GM21717 (cell line): ENCODE data around the gene SPTBN1.

Source experiments
- ATAC-seq: cut with Tn5 transposase; IDR thresholded peaks from one replicate; pipeline ENCODE4 v1.9.1; 2021; ENCODE audit warnings: mild to moderate bottlenecking, moderate library complexity; ENCODE audit not compliant: unreplicated experiment

Gene SPTBN1

DNA sequence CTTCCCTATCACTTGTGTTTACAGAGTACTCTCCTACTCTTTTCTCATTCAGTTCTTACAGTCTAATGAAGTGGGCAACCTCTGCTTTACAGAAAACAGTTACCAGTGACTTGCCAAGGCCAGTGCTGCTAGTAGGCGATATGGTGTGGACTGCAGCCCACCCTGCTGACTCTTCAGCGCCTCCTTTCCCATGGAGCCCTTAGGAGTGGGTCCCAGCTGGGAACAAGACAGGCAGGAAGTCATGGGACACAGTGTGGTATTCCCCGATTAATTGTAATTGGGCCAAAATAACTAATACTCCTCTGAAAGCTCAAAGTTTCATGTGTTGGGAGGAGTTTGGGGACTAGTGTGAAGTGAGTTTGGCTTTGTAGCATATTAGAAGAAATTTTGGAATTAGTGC lies 147.2 kb downstream of the SPTBN1 start:
- ATAC-seq: no peak

DNA sequence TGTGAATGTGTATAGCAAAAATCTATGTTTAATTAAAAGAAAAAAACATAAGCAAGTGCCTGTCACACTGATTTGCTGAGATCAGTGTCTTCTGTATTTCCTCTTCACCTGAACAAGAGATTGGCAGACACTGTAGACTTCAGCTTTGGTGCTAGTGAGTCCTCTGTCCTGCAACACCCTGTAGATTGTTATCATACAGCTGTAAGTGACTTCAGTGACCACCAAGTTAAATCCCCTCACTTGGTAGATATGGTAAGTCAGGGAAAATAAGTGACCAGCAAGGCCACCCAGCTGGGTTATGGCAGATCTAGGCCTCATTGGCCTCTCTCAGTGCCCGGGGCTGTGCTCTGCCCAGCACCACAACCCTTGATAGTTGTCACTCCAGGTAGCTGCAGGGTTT lies 147.7 kb downstream of the SPTBN1 start:
- ATAC-seq: no peak

DNA sequence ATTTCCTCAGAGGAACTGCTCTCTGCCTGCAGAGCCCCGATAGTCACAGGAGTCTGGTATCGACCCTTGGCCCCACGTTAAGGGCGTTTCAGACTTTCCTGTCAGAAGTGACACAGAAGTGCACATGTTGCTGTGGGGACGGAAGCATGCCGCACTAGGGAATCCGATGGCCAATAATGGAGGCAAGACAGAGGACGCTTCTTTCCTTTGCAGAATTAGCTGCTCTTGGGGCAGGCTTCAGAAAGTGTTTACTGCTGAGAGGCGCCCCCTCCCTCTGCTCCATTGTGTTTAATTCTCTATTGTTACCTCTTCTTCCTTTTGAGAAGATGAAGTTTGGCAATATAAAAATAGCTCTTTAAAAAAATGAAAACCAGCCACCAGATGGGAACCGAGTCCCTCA lies 148.7 kb downstream of the SPTBN1 start:
- no peak for ATAC-seq

DNA sequence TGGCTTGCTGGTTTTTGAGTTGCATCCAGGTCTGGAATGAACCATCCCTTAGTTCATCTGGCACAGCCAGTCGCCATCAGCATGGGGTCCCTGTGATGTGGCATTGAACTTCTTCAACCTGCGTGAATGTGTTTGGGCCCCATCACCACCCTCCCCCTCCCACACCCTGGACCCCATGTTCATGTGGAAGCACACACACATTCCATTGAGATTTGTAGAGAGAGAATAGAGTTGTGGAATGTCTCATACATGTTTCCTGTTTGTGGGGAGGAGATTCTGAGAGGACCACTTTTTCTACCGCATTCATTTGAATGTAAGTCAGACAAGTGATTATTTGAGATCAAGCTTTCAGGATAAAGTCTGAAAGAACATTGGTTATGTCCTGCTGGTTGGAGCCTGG lies 149.7 kb downstream of the SPTBN1 start:
- no peak for ATAC-seq

DNA sequence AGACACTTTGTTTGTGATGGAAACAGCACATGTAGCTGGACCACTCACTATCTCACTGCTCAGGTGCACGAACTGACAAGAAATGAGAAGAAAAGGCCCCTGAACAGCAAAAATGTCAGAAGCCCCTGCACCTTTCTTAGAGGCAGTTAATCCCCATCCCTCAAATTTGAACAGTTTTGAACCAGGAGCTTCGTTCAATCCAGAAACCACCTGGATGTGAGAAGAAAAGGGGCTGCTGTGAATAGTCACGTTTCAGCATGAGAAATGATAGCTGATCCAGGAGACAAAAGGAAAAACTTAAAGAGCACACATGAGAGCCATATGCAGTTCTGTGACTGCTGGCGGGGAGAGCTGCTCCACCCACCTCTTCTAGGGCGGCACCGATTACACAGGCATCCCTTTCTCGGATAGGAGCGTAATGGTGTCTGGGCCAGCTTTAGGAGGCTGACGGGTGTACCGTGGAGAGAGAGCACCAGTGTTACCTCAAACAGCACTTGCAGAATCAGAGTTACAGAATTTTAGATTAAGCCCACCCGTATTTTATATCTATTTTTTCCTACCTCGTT lies 150.3 kb downstream of the SPTBN1 start:
- no peak for ATAC-seq

DNA sequence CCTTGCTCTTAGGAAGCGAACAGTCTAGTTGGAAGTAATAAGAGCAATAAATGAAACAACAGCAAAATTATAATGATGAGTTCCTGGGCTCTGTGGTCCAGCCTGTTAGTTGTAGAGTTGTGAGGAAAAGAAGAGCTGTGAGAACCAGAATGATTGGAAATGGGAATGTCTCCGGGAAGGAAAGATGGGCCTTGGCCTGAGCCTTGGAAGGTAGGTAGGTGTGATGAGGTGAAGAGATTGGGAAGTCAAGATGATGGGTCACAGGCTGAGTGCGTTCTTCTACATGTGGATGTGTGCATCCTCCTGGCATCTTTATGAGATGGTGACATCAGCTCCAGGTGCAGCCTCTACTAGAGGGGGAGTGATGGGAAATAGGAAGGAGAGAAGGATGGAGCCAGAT lies 152.1 kb downstream of the SPTBN1 start:
- no peak for ATAC-seq

DNA sequence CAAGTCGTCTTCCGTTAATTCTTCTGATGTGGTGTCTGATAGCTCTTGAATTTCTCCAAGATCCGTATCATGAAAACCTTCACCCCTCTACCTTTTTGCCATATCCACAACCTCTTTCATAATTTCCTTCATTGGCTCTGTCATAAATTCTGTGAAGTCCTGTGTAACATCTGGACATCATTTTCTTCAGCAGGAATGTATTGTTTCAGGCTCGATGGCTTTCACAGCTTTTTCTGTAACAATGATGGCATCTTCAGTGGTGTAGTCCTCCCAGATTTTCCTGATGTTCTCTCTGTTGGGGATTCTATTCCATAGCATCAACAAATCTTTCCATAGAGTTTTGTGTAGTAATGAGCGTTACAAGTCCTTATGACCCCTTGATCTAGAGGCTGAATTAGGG lies 153.1 kb downstream of the SPTBN1 start:
- ATAC-seq: no peak

DNA sequence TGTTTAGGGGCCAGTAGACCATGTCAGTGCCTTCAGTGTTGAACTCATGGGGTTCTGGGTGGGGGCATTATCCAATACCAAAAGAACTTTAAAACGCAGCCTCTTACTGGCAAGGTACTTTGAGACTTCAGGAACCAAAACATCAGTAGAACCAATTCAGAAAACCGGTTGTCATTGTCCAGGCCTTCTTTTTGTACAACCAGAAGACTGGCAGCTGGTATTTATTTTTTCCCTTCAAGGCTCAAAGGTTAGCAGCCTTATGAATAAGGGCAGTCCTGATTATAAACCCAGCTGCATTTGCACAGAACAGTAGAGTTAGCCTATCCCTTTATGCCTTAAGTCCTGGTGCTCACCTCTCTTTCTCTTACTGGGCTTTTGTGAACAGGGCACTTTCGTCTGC lies 153.5 kb downstream of the SPTBN1 start:
- no peak for ATAC-seq

DNA sequence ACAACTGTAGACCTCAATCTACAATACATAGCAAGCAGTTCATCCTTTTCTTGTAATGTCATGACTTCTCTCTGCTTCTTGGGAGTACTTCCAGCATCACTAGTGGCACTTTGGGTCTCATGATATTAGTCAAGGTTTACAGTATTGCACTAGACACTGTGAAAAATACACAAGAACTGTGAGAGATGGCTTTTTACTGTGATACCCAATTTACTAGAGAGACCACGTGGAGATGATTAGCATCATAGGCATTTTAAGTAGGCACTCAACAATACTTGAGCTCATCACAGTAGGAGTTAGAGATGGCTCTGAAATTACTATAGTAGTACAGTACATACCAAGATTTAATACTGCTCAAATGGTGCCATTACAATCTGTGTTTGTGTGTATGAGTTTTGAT lies 154.6 kb downstream of the SPTBN1 start:
- no peak for ATAC-seq

DNA sequence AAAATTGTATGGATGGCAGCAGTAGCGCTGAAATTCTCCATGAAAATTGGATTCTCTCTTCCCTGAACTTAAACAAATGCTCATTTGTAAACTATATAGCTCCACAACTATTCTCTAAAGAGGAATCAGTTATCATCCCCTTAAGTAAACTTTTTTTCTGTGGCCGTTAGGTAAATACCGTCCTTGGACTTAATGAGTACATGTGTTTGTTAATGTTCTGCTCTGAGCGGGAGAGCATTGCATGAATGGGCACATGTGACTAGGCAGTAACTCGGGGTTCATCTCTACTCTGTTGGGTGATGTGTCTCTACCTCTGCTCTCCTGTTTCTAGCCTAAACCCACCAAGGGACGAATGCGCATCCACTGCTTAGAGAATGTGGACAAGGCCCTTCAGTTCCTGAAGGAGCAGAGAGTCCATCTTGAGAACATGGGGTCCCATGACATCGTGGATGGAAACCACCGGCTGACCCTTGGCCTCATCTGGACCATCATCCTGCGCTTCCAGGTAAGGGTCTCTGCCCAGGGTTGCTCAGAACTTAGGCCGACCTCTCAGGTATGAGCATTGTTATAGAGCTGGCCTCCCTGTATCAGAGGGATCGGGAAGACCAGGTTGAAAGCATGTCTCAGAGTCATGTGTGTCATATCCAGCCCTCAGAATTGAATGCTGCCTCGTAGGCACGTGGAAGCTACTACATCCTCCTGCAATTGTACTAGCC lies 155.9 kb downstream of the SPTBN1 start:
- no peak for ATAC-seq

DNA sequence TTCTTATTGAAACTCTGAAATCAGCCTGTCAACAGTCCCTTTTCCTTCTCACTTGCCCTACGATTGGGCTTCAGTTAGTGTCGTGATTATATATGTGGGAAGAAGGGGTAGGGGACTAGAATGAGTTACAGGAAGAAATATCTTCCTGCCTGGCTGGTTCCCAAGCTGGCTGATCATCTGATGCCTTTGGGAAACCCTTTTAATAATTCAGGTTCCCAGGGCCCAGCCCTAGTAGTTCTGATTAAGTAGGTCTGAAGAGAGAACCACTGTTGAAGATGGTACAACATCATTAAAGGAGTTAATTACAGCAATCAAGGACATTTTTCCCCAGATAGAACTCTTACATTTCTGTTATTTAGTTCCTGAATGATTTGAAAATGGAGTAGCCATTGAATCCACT lies 157.3 kb downstream of the SPTBN1 start:
- no peak for ATAC-seq

DNA sequence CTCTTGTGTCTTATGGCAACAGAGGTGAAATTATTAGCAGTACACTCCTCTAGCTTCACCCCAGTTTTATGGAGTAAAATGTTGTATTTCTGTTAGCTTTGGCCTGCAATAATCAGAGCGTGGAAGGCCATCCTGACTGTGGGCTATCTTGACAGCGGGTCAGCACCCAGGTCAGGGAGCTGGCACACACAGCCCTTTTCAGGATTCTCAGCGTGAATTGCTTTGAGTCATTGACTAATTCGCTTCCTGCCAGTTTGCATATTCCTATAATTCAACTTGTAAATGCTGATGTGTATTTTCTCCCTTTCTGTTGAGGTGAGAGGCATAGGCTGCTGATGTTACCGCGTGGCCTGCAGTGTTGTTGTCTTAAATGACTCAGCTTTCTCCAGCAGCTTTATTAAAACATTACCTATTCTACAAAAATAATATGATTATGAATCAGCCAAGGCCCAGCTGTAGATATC lies 157.7 kb downstream of the SPTBN1 start:
- no peak for ATAC-seq

DNA sequence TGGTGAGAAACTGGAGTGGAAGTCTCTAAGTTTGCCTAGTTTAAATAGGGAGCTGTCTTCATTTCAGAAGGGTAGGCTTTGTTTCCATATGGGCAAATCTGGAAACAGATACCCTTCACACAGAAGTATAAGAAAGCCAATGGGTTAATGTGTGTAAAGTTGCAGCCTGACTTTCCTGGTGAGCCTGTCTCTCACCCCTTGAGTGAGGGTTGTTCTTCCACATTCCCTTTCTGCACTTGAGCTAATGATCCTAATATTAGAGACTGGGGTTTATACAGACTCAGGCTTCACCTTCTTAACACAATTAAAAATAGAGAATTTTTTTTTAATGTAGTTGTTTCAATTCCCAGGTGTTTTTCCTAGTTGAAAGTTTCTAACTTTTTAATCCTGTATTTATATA lies 158.7 kb downstream of the SPTBN1 start:
- no peak for ATAC-seq

DNA sequence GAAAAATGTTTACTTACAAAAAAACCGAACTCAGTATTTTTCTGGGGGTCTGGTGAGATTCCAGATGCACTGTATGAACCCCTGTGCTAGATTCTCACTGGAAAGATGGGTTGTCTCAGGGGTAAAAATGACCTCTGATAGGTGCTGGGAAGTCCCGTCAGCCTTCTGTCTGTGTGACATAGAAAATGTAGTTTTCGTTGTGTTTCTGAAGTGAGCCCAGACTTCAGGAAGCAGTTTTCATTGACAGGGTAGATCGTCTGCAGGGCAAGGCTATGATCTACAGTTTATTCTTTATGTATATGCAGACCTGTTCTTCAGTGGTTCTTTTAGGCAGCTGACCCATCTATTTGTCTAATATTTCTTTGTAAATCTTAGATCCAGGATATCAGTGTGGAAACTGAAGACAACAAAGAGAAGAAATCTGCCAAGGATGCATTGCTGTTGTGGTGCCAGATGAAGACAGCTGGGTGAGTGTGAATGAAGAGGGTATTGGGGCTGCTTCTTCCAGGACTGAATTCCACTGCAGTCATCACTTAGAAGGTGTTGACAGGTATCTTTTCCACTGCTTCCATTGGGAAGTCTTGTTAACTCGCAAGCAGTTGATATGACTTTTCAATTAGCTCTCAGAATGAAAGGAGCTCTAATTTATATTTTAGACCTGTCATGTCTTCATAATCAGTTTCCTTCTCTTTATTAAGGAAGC lies 159.9 kb downstream of the SPTBN1 start:
- no peak for ATAC-seq

DNA sequence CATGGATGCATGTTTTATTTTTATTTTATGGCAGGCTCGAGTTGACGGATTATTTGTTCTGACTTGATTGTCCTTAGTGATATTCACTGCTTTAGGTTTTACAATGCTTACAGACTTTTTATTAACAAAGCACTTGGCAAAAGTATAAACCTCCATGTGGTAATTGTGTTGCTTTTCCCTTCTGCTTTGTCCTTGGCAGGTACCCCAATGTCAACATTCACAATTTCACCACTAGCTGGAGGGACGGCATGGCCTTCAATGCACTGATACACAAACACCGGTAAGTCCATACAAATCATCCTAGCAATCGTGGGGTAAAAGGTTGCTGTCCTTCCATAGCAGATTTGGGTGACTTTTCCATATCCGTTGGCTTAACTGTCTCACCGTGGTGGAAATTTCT lies 161.3 kb downstream of the SPTBN1 start:
- ATAC-seq: no peak

DNA sequence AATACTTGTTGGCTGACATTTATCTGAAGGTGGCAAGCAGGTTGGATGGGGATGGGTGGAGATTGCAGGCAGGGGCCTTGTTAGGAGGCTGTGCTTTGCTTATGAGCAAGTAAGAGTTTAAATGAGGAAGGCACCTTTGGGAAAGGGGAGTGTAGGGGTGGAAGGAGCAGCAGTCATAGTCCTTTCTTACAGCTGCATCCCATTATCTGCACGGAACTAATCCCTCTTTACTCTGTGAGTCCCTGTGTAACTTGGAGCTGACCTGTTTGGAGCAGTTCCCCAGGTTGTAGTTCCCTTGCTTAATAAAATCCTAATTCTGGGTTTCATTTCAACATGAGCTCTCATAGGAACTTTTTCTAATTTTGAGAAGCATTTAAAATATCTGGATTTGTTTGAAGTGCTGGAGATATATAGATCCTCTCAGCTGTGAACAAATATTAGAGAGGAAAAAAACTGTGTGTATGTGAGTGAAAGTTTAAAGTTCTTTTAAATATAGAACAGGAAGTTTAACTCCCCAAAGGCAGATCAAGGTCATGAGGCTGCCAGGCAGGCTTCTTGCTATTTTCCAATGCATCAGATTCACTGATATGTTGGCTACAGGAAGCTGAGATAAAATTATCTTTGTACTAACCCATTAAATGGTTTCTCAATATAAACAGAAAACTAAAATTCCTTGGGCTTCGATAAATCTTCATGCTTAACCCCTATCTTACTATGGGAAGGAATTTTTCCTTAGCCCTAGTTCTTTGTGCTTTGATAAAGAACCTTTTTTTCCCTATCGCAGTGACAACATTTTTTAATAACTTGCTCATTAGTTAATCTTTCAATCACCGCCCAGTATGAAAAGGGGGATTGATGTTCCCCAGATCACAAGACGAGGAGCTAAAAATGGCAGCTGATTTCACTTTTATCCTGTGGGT lies 162.8 kb downstream of the SPTBN1 start:
- no peak for ATAC-seq

DNA sequence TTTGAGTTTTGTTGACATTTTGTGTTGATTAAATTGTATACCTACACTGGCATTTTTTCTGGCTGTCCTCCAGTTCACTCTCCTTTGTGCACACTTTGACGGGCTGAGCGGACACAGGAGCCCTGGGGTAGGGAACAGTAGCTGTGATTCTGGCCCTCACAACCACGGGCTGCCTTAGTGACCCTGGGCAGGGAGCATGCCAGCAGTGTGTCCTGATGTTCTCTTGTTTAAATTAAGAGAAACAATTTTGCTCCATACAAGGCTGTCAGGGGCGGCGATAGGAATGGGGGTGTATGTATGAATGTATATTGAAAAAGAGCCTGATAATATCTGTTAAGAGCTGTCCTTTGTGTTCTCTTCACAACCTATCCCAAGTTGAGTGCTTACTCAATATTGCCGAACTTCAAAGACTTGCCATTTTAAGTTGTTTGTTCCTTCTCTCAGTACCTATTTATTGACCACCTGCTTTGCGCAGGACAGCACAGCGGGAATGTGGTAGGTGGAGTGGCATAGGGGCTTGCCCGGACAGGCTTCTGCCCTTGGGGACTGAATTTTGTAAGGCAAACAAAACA lies 163.6 kb downstream of the SPTBN1 start:
- ATAC-seq: no peak

DNA sequence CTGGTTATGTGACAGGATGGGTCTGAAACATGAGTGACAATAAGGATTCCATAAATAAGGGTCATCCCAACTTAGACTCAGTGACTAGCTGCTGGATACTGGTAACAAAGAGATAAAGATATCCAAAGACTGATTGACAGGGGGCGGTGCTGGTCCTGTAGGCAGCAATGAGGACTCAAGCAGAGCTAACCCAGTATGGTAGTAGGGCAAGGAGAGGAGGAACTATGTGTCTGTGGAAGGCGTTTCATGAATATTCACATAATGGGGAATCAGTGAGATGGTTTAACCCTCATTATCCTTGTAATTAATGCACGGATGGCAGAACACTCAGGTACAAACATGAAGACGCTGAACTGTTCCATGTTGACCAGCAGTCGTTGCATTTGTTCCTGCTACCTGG lies 164.8 kb downstream of the SPTBN1 start:
- no peak for ATAC-seq

DNA sequence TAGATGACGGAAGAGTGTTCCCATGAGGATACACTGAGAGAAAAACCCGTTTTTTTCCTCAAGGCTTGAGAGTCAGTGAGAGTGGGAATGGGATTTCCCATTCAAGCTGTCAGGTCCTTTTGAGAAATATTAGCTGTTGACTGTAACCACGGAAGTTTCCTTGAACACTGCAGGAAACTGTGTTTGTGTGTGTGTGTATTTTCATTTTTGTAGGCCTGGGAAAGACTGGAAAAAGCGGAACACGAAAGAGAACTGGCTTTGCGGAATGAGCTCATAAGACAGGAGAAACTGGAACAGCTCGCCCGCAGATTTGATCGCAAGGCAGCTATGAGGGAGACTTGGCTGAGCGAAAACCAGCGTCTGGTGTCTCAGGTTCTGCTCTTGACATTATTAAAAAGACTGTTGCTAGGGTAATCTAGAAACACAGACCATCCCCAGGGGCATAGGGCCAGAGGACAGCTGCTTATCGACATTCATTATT lies 168.5 kb downstream of the SPTBN1 start:
- ATAC-seq: no peak

DNA sequence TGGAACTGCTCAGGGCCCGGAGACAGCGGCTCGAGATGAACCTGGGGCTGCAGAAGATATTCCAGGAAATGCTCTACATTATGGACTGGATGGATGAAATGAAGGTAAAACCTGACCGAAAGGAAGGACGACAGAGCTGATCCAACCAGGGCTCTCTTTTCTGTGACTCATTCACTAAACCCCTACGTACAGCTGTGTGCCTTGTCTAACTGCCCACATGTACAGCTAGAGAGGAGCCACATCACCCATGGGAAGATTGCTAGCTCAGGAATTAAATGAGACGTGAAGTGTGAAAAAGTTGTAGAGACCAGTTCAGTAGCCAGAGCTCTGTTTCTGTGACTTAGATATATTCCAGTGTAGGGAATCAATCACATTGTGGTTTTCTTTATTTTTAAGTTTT lies 170.0 kb downstream of the SPTBN1 start:
- no peak for ATAC-seq

DNA sequence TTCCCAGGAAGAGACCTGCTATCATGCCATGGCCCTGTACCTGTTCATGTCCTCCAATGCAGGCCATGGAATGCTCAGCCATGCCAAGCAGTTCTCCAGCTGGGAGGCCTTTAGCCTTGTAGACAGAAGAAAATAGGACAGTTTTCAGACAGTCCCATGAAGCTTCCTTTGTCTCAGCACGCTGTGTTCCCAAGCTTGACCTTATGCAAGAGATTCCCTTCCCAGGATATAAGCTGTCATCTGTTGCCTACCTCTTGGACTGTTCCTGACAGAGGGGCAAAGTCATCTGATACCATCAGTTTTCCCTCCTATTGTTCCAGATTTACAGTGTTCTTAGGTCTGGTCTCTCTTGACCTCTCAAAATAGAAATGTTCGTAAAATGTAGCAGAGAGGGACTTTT lies 170.8 kb downstream of the SPTBN1 start:
- no peak for ATAC-seq
